PC-9 (cell line): Measurements from ENCODE around the gene TRIM44. TPM values are rescaled to one million over a fixed set of nuclear protein-coding genes. Genes with fewer than 3 reads are reported as not detected.
A peak's percentile ranks its signal among the peaks of the same experiment; 100 is the strongest.

Experiments
- BruUV-seq: library from RNA; stranded (reverse); fragments of 400-500 nt; replicated peaks from 2 replicates; lab custom pipeline; 2021; lab: Mats Ljungman, UMichigan
- CTCF ChIA-PET: fragments of 300-600 bp; sonication (Branson Sonifier 250); formaldehyde crosslinking; loops from one replicate; lab custom pipeline; 2022; ENCODE audit warnings: antibody characterized with exemption; lab: Charles Lee
- POLR2A ChIA-PET: fragments of 300-600 bp; sonication (Branson Sonifier 250); formaldehyde crosslinking; loops from one replicate; lab custom pipeline; 2022; ENCODE audit warnings: antibody characterized with exemption; ENCODE audit not compliant: unreplicated experiment; lab: Charles Lee
- DNase-seq, 2 experiments: peaks; one replicate each; pipeline versions ENCODE4 v3.0.0 to v3.0.0-alpha.2; 2015 to 2022; ENCODE audit warnings: mixed read lengths in 1 of 2
- H2AFZ ChIP-seq: fragments of 200-600 bp; sonication (generic); 2 replicates; pipeline ENCODE4 v1.8.1; 2017; ENCODE audit warnings: antibody characterized with exemption
- H3F3A ChIP-seq: fragments of 200-600 bp; sonication (generic); 2 replicates; pipeline ENCODE4 v1.8.1; 2017; ENCODE audit warnings: antibody characterized with exemption, mild to moderate bottlenecking, low read depth; ENCODE audit not compliant: insufficient read depth
- H3K27ac ChIP-seq: fragments of 200-600 bp; sonication (generic); 2 replicates; pipeline ENCODE4 v1.6.1; 2016; ENCODE audit warnings: mixed run types
- H3K27me3 ChIP-seq: fragments of 200-600 bp; sonication (generic); 2 replicates; pipeline ENCODE4 v1.6.1; 2016; ENCODE audit warnings: low read depth, mixed run types; ENCODE audit not compliant: insufficient read depth
- H3K36me3 ChIP-seq: fragments of 200-600 bp; sonication (generic); 2 replicates; pipeline ENCODE4 v1.6.1; 2016; ENCODE audit warnings: low read depth, mixed run types
- H3K4me1 ChIP-seq: fragments of 200-600 bp; sonication (generic); replicated peaks from 2 replicates; pipeline ENCODE4 v1.6.1; 2016; ENCODE audit warnings: mixed run types; ENCODE audit not compliant: insufficient read depth
- H3K4me2 ChIP-seq: fragments of 200-600 bp; sonication (generic); 2 replicates; pipeline ENCODE4 v1.6.1; 2017; ENCODE audit warnings: mixed run types
- H3K4me3 ChIP-seq: fragments of 200-600 bp; sonication (generic); 2 replicates; pipeline ENCODE4 v1.6.1; 2016; ENCODE audit warnings: mixed run types
- H3K79me2 ChIP-seq: fragments of 200-600 bp; sonication (generic); 2 replicates; pipeline ENCODE4 v1.6.1; 2017; ENCODE audit warnings: low read depth, mixed run types
- H3K9me2 ChIP-seq: fragments of 200-600 bp; sonication (generic); 2 replicates; pipeline ENCODE4 v1.8.1; 2017; ENCODE audit warnings: mild to moderate bottlenecking; ENCODE audit not compliant: insufficient read depth
- H3K9me3 ChIP-seq: fragments of 200-600 bp; sonication (generic); 2 replicates; pipeline ENCODE4 v1.8.1; 2016; ENCODE audit warnings: low read depth; ENCODE audit not compliant: insufficient read depth
- H4K20me1 ChIP-seq: fragments of 200-600 bp; sonication (generic); 2 replicates; pipeline ENCODE4 v1.8.1; 2017; ENCODE audit not compliant: insufficient read depth
- EZH2 ChIP-seq: fragments of 200-600 bp; sonication (generic); IDR thresholded peaks from 2 replicates; pipeline ENCODE4 v1.8.0; 2017; ENCODE audit warnings: antibody characterized with exemption, low read depth
- intact Hi-C: fragments of 100-400 bp; cut with micrococcal nuclease; formaldehyde crosslinking; loops from one replicate; pipeline ENCODE4 v1.10.0; 2022; ENCODE audit not compliant: unreplicated experiment
- total RNA-seq: library from RNA; stranded (reverse); gene quantifications from 2 replicates; pipeline ENCODE4 v1.2.3, GENCODE V29; 2021
- TF ChIP-seq, protein P1 (sequence below): fragments of 200-600 bp; sonication (generic); conservative IDR thresholded peaks from 2 replicates; pipeline ENCODE4 v1.6.1; 2017; ENCODE audit warnings: mixed run types, antibody characterized with exemption, mild to moderate bottlenecking, moderate library complexity

TRIM44 gene
- total RNA-seq, 1 experiment from 2014 or later, result 100 TPM

DNA sequence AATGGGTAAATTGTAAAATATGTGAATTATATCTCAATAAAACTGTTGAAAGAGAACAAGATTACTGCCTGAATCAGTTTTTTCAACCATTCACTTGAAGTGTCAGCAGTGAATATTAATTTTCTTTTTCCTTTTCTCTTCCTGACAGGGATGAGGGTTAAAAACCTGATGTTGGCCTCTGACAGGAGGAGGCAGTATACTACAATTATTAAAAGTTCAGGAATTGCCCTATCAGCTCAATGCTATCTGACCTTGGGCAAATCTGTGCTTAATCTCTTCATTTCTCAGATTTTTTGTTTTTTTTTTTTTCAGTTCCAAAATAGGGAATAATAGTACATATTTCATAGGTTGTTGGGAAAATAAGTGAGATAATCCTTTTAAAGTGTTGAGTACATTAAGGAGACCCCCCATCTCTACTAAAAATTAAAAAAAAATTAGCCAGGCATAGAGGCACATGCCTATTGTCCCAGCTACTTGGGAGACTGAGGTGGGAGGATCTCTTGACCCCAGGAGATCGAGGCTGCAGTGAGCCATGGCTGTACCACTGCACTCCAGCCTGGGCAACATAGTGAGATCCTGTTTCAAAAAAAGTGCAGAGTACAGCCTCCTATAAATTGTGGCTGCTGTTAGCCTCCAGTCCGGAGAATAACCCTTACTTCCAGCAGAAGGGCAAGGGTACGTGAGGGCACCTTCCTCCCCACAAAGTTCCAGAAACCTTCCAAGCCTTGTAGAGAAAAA, 48.8 kb downstream of the TRIM44 start:
- no peaks in the 10 kb centered on the region for H3K27me3 ChIP-seq
- TF ChIP-seq EZH2, result no peak
- TF ChIP-seq, protein P1, sequence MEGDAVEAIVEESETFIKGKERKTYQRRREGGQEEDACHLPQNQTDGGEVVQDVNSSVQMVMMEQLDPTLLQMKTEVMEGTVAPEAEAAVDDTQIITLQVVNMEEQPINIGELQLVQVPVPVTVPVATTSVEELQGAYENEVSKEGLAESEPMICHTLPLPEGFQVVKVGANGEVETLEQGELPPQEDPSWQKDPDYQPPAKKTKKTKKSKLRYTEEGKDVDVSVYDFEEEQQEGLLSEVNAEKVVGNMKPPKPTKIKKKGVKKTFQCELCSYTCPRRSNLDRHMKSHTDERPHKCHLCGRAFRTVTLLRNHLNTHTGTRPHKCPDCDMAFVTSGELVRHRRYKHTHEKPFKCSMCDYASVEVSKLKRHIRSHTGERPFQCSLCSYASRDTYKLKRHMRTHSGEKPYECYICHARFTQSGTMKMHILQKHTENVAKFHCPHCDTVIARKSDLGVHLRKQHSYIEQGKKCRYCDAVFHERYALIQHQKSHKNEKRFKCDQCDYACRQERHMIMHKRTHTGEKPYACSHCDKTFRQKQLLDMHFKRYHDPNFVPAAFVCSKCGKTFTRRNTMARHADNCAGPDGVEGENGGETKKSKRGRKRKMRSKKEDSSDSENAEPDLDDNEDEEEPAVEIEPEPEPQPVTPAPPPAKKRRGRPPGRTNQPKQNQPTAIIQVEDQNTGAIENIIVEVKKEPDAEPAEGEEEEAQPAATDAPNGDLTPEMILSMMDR, result 0 out of 2 replicates have a peak, but pooled peaks have one; percentile 19
- no peaks in the 10 kb centered on the region for H3K9me3 ChIP-seq
- H4K20me1 ChIP-seq, result peaks cover 20% of the 10 kb centered on the region
- H3F3A ChIP-seq, result no peaks in the 10 kb centered on the region
- H3K4me1 ChIP-seq, result no peaks in the 10 kb centered on the region
- no peak overlapping the region for H3K4me3 ChIP-seq
- H3K36me3 ChIP-seq, result no peaks in the 10 kb centered on the region
- H3K27ac ChIP-seq, result no peak overlapping the region
- peaks cover 26% of the 10 kb centered on the region for H3K79me2 ChIP-seq
- H3K9me2 ChIP-seq, result no peaks in the 10 kb centered on the region
- H3K4me2 ChIP-seq, result no peak overlapping the region
- no peak for DNase-seq
- BruUV-seq, result no TSS peak
- POLR2A ChIA-PET, result interaction anchor here (0.7 kb wide), 1 partner anchor 273 kb away, joined by 5 read pairs; no protein-coding TSS in a partner anchor
- CTCF ChIA-PET, result no interaction called here
- no peak overlapping the region for H2AFZ ChIP-seq
- intact Hi-C loops, result no loop called here

DNA sequence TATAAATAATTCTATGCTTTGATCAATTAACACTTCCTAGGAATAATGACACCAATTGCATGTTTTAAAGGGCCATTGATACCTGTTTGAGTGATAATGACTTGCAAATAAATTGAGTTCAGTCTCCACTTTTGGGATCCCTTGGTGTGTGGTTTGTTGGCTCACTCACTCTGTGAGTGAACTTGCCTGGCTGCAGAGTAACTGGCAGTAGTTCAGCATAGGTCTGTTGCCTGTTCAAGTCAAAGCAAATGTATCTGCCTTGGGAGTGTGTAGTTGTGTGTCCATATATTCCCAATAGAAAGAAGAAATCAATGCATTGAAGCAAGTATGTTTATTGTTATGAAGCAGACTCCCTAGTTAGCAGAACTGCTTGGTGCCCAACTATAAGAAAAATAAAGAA, 49.3 kb downstream of the TRIM44 start:
- BruUV-seq, result no TSS peak
- Histone ChIP-seq H3K4me3 (no peak overlapping the region), H3K27me3 (no peaks in the 10 kb centered on the region), H3K36me3 (no peaks in the 10 kb centered on the region), H3F3A (no peaks in the 10 kb centered on the region), H3K4me2 (no peak overlapping the region), H3K4me1 (no peaks in the 10 kb centered on the region), H3K9me3 (no peaks in the 10 kb centered on the region), H2AFZ (no peak overlapping the region), H4K20me1 (peaks cover 20% of the 10 kb centered on the region), H3K27ac (no peak overlapping the region), H3K9me2 (no peaks in the 10 kb centered on the region), H3K79me2 (peaks cover 28% of the 10 kb centered on the region)
- ChIA-PET POLR2A (no interaction called here), CTCF (no interaction called here)
- intact Hi-C loops, result no loop called here
- DNase-seq, result no peak
- TF ChIP-seq, protein P1, result no peak
- no peak for TF ChIP-seq EZH2

DNA sequence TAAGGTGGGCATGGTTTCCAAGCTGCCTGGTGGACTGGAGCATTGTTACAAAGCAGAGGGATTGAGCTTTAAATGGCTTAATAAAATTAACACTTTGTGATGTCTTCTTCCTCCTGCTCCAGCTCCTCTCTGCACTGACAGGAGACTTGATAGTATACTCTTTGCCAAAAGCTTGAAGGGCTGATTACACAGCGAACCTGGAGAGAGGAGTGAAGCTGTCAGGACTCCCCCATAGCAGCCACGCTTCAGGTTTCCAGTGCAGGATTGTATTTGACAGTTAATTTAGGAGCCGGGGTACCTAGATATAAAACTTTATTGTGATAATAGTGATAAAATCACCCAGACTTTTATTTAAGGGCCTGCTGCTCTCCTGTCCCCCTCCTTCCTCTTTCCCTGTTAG, 50.0 kb downstream of the TRIM44 start:
- CTCF ChIA-PET, result interaction anchor here (0.5 kb wide), 1 partner anchor 47 kb away, joined by 4 read pairs; no protein-coding TSS in a partner anchor
- intact Hi-C loops, result no loop called here
- no peaks in the 10 kb centered on the region for H3K4me1 ChIP-seq
- POLR2A ChIA-PET, result no interaction called here
- H3K79me2 ChIP-seq, result peaks cover 30% of the 10 kb centered on the region
- no TSS peak for BruUV-seq
- no peak for DNase-seq
- no peak overlapping the region for H3K27ac ChIP-seq
- H3K9me3 ChIP-seq, result no peaks in the 10 kb centered on the region
- no peak overlapping the region for H3K4me3 ChIP-seq
- peaks cover 20% of the 10 kb centered on the region for H4K20me1 ChIP-seq
- H3K36me3 ChIP-seq, result no peaks in the 10 kb centered on the region
- H3K27me3 ChIP-seq, result no peaks in the 10 kb centered on the region
- no peaks in the 10 kb centered on the region for H3F3A ChIP-seq
- no peaks in the 10 kb centered on the region for H3K9me2 ChIP-seq
- H3K4me2 ChIP-seq, result no peak overlapping the region
- no peak overlapping the region for H2AFZ ChIP-seq
- no peak for TF ChIP-seq EZH2
- TF ChIP-seq, protein P1, result no peak
